Adrenal gland (tissue), 12 donors: ENCODE measurements around the gene TYK2. TPM values are rescaled to one million over a fixed set of nuclear protein-coding genes. Genes with fewer than 3 reads are reported as not detected.
"Not testable (repeated sequence)": the region's sequence is repeated elsewhere in the genome, so short reads cannot be mapped to it uniquely, and the experiment has no call there.

ENCODE experiments used
- DNase-seq, 7 donors: peaks; one replicate each; pipeline ENCODE4 v3.0.0-alpha.2; 2019 to 2020
- H3K27ac ChIP-seq, 5 donors: fragments of 200-600 bp; sonication (generic) in 4 of 5; 1 replicate in 3 of 5; 2 replicates in 2 of 5; pipeline versions ENCODE4 v1.5.1 to v1.8.0; 2016 to 2020; ENCODE audit warnings: mild to moderate bottlenecking in 1 of 5
- H3K27me3 ChIP-seq: fragments of 200-600 bp; 2 replicates; pipeline ENCODE4 v1.8.0; 2021
- H3K36me3 ChIP-seq, 2 donors: fragments of 200-600 bp; replicated peaks in 1 of 2; 1 replicate in 1 of 2; 2 replicates in 1 of 2; pipeline versions ENCODE4 v1.5.1 to v1.8.0; 2018 to 2022
- H3K4me1 ChIP-seq, 2 donors: fragments of 200-600 bp; replicated peaks in 1 of 2; 1 replicate in 1 of 2; 2 replicates in 1 of 2; pipeline versions ENCODE4 v1.5.1 to v1.8.0; 2018 to 2021
- H3K4me3 ChIP-seq, 4 donors: fragments of 200-600 bp; sonication (generic) in 3 of 4; one replicate each; pipeline ENCODE4 v1.5.1; 2016 to 2018
- H3K9me3 ChIP-seq, 3 donors: fragments of 200-600 bp; sonication (generic) in 1 of 3; replicated peaks in 1 of 3; 1 replicate in 2 of 3; 2 replicates in 1 of 3; pipeline versions ENCODE4 v1.5.1 to v1.8.0; 2016 to 2021
- POLR2A ChIP-seq, 2 donors: fragments of 450-650 bp; IDR thresholded peaks; one replicate each; pipeline ENCODE4 v1.6.1; 2017; ENCODE audit warnings: antibody characterized with exemption in 2 of 2, mild to moderate bottlenecking in 2 of 2, moderate library complexity in 1 of 2
- WGBS, 4 donors: extraction: QIAGEN DNeasy Blood & Tissue Kit in 2 of 4; methylation state at CpG; one replicate each; pipeline versions ENCODE4 v1.1.5 to v1.1.7; 2013 to 2017; 5-methylcytosine and 5-hydroxymethylcytosine counted together
- intact Hi-C, 2 donors: fragments of 100-400 bp; cut with DNase I; formaldehyde crosslinking; loops; one replicate each; pipeline versions ENCODE4 v1.14.1 to v1.15.0; 2022 to 2023
- polyA plus RNA-seq, 3 donors: library from polyadenylated mRNA; stranded (reverse); fragments of 200-250 nt in 2 of 3; fragments of 350-450 nt in 1 of 3; fragmentation: Illumina TruSeq in 1 of 3; extraction: RNeasy Lipid Tissue Mini Kit (QIAGEN cat#74804) in 1 of 3; gene quantifications; one replicate each; pipeline ENCODE4 v1.2.3, GENCODE V29; 2013 to 2014
- total RNA-seq, 9 donors: library from RNA; depleted of rRNA in 4 of 9; stranded (reverse); fragments of >200 nt in 4 of 9; fragments of 120-200 nt in 1 of 9; fragmentation: NEBNext Ultra II Directional in 1 of 9; extraction: Animal tissue kit (Norgen Biotek cat#: 25700) in 1 of 9; gene quantifications; one replicate each; pipeline versions ENCODE4 v1.1.0 to v1.2.4, GENCODE V29; 2013 to 2023
- TF ChIP-seq, protein P1 (sequence below), 6 experiments: fragments of 450-650 bp in 4 of 6; fragments of 200-600 bp in 2 of 6; sonication (generic) in 1 of 6; IDR thresholded peaks; 1 replicate in 5 of 6; 2 replicates in 1 of 6; pipeline versions ENCODE4 v1.5.1 to v1.8.0; 2016 to 2021; ENCODE audit warnings: antibody characterized with exemption in 6 of 6, mild to moderate bottlenecking in 2 of 6, moderate library complexity in 1 of 6
- donor health status: healthy with polysubstance abuse.
- donor health status: Bipolar disorder and iron deficiency.
- donor health status: DM: yes; HTN: yes; CAD: no.
- donor health status: DM: no; HTN: no; CAD: no.
- donor health status: DM: no; HTN: no; CAD: no.
- donor health status: DM: yes; HTN: yes; CAD: no.

TYK2 gene
- total and polyA plus RNA-seq, 12 donors = 56.1 to 408 (median 104) TPM

DNA sequence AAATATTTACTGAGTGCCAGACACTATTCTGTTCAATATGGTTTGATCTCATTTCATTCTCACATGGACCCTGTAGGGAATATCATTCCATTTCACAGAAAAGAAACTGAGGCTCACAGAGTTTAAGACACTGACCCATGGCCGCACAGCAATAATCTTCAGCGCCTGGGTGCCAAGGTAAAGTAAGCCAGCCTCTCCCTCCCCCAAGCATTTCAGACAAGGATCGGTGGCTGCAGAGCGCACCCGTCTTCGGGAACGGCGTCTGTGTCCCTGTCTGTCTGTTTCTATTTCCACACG, 35.7 kb upstream of the TYK2 start:
- Histone ChIP-seq H3K27ac (peak overlapping the region in 3 of 5 donors; percentile 43 to 73 (median 54)), H3K4me1 (peaks cover 0 to 20% of the 10 kb centered on the region in 2 donors), H3K36me3 (no peaks in the 10 kb centered on the region), H3K27me3 (peaks cover 31% of the 10 kb centered on the region), H3K4me3 (peak overlapping the region in 2 of 4 donors; percentile 36 to 53), H3K9me3 (no peaks in the 10 kb centered on the region)
- 0 to 4% (median 3%) methylated on average over 5 to 9 of the region's 9 CpGs for whole genome bisulfite sequencing, 4 donors
- no peak for DNase-seq
- TF ChIP-seq, protein P1, sequence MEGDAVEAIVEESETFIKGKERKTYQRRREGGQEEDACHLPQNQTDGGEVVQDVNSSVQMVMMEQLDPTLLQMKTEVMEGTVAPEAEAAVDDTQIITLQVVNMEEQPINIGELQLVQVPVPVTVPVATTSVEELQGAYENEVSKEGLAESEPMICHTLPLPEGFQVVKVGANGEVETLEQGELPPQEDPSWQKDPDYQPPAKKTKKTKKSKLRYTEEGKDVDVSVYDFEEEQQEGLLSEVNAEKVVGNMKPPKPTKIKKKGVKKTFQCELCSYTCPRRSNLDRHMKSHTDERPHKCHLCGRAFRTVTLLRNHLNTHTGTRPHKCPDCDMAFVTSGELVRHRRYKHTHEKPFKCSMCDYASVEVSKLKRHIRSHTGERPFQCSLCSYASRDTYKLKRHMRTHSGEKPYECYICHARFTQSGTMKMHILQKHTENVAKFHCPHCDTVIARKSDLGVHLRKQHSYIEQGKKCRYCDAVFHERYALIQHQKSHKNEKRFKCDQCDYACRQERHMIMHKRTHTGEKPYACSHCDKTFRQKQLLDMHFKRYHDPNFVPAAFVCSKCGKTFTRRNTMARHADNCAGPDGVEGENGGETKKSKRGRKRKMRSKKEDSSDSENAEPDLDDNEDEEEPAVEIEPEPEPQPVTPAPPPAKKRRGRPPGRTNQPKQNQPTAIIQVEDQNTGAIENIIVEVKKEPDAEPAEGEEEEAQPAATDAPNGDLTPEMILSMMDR (IDR thresholded peaks at IDR 0.05) = no peak
- TF ChIP-seq POLR2A (IDR thresholded peaks at IDR 0.05) = no peak
- intact Hi-C loops = no loop called here

DNA sequence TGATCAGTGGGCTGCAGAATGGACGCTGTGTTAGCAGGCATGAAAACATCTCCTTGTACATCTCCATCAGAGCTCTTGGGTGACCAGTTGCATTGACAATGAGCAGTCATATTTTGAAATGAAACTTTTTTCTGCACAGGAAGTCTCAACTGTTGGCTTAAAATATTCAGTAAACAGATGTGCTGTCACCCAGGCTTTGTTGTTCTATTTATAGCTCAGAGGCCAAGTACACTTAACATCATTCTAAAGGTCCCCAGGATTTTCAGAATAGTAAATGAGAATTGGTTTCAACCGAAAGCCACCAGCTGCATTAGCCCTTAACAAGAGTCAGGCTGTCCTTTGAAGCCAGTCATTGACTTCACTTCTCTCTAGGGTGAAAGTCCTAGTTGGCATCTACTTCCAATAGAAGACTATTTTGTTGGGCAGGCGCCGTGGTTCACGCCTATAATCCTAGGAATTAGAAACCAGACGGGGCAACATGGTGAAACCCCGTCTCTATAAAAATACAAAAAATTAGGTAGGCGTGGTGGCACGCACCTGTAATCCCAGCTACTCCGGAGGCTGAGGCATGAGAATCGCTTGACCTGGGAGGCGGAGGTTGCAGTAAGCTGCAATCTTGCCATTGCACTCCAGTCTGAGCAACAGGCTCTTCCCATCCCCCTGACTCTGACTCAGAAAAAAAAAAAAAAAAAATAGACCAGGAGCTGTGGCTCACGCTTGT, 32.0 kb upstream of the TYK2 start:
- intact Hi-C loops = no loop called here
- H3K9me3 ChIP-seq = no peaks in the 10 kb centered on the region
- DNase-seq = no peak
- no peak for TF ChIP-seq POLR2A (IDR thresholded peaks at IDR 0.05)
- TF ChIP-seq, protein P1 (IDR thresholded peaks at IDR 0.05) = no peak
- H3K27me3 ChIP-seq = peaks cover 23% of the 10 kb centered on the region
- no peak overlapping the region for H3K4me3 ChIP-seq
- no peaks in the 10 kb centered on the region for H3K36me3 ChIP-seq
- H3K4me1 ChIP-seq = peaks cover 0 to 6% of the 10 kb centered on the region in 2 donors
- WGBS, 4 donors = 63 to 74% (median 70%) methylated on average over 13 of the region's 13 CpGs
- H3K27ac ChIP-seq = no peak overlapping the region

DNA sequence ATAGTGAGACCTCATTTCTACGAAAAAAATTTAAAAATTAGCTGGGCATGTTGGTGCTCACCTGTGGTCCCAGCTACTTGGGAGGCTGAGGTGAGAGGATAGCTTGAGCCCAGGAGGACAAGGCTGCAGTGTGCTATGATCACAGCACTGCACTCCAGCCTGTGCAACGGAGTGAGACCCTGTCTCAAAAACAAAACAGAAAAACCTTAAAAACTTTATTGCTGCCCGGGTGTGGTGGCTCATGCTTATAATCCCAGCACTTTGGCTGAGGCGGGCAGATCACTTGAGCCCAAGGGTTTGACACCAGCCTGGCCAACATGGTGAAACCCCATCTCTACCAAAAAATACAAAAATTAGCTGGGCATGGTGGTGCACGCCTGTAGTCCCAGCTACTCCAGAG, 30.9 kb upstream of the TYK2 start:
- WGBS, 4 donors = 68 to 79% (median 71%) methylated on average over 5 of the region's 5 CpGs
- intact Hi-C loops, H3K27ac ChIP-seq, H3K9me3 ChIP-seq, H3K4me3 ChIP-seq, DNase-seq, H3K4me1 ChIP-seq, H3K36me3 ChIP-seq: not testable (repeated sequence)
- H3K27me3 ChIP-seq = peaks cover 16% of the 10 kb centered on the region

DNA sequence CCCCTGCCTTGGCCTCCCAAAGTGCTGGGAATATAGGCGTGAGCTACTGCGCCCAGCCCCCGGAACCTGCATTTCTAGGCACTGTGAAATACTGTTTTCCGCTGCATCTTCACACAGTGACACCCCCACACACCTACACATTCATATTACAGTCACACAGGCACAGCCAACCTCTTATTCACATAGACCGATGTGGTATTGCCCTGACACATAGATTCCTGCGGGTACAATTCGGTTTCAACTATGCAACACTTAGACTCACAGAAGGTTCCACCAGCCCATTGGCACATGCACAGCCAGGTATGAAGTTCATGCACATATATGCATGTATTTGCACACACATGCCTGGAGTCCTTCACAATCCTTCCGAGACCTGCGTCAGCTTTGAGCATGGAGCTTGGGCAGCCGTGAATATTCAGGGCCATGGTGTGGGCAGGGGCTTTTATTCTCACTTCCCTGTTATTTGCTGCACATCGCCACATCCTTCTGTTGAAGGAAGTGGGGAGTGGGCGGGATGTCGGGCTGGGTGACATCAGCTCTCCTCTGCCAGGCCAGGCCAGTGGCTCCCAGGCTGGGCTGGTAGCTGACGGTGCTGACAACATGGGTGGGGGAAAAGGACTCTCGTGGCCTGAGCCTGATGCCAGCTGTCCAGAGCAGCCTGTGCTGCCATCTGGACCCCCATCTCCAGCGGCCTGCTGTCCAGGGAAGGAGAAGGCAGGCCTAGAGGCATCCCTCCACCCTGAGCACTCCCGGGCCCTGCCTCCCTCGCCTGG, 28.3 kb upstream of the TYK2 start:
- Histone ChIP-seq H3K4me3 (no peak overlapping the region), H3K9me3 (no peaks in the 10 kb centered on the region), H3K4me1 (peaks cover 8 to 10% of the 10 kb centered on the region in 2 donors), H3K27me3 (peaks cover 16% of the 10 kb centered on the region), H3K36me3 (no peaks in the 10 kb centered on the region), H3K27ac (peak overlapping the region in 2 of 5 donors; percentile 47 to 76)
- intact Hi-C loops = loop anchor here in 1 of 2 donors (10.0 kb wide), 1 partner anchor 166 kb away; no protein-coding TSS in a partner anchor
- WGBS, 4 donors = 49 to 68% (median 57%) methylated on average over 13 to 18 of the region's 18 CpGs
- DNase-seq = peak in 4 of 7 donors; percentile 48 to 68 (median 60)
- no peak for TF ChIP-seq POLR2A (IDR thresholded peaks at IDR 0.05)
- TF ChIP-seq, protein P1 (IDR thresholded peaks at IDR 0.05) = no peak
